Endodermal cell (in vitro differentiated cells): ENCODE measurements around the gene ARHGAP35. TPM values are rescaled to one million over a fixed set of nuclear protein-coding genes. Genes with fewer than 3 reads are reported as not detected.

Experiments used
- DNase-seq: peaks from one replicate; pipeline ENCODE4 v3.0.0-alpha.2; 2017
- H3K27ac ChIP-seq: 2 replicates; pipeline ENCODE4 v1.5.1; 2013; ENCODE audit warnings: mild to moderate bottlenecking, low read depth, low read length, moderate library complexity
- H3K27me3 ChIP-seq: 2 replicates; pipeline ENCODE4 v1.6.1; 2013; ENCODE audit warnings: mild to moderate bottlenecking, low read length, moderate library complexity; ENCODE audit not compliant: insufficient read depth, control insufficient read depth, poor library complexity, severe bottlenecking
- H3K36me3 ChIP-seq: 2 replicates; pipeline ENCODE4 v1.7.0; 2013; ENCODE audit warnings: mild to moderate bottlenecking, low read length, moderate library complexity; ENCODE audit not compliant: control insufficient read depth, insufficient read depth
- H3K4me1 ChIP-seq: one replicate; pipeline ENCODE4 v1.7.0; 2013; ENCODE audit warnings: low read length; ENCODE audit not compliant: control insufficient read depth, insufficient read depth
- H3K4me3 ChIP-seq: 2 replicates; pipeline ENCODE4 v1.5.1; 2013; ENCODE audit warnings: mild to moderate bottlenecking, low read length, moderate library complexity
- H3K9ac ChIP-seq: 2 replicates; pipeline ENCODE4 v1.6.1; 2013; ENCODE audit warnings: mild to moderate bottlenecking, low read length, moderate library complexity; ENCODE audit not compliant: poor library complexity, severe bottlenecking; ENCODE audit errors: extremely low read depth
- H3K9me3 ChIP-seq: 2 replicates; pipeline ENCODE4 v1.6.1; 2013; ENCODE audit warnings: mild to moderate bottlenecking, low read length, moderate library complexity; ENCODE audit not compliant: control insufficient read depth
- H3K27ac Mint-ChIP-seq: 2 replicates; pipeline ENCODE4 v1.8.0; 2020; ENCODE audit warnings: mixed read lengths
- H3K27me3 Mint-ChIP-seq: 2 replicates; pipeline ENCODE4 v1.8.0; 2021; ENCODE audit warnings: mild to moderate bottlenecking, mixed read lengths; ENCODE audit not compliant: insufficient read depth
- H3K36me3 Mint-ChIP-seq: 2 replicates; pipeline ENCODE4 v1.8.0; 2020; ENCODE audit warnings: low read depth, mixed read lengths
- H3K4me1 Mint-ChIP-seq: 2 replicates; pipeline ENCODE4 v1.8.0; 2020; ENCODE audit warnings: mixed read lengths
- H3K4me3 Mint-ChIP-seq: 2 replicates; pipeline ENCODE4 v1.8.0; 2020; ENCODE audit warnings: mild to moderate bottlenecking, moderate library complexity, mixed read lengths
- H3K9me3 Mint-ChIP-seq: 2 replicates; pipeline ENCODE4 v1.8.0; 2020; ENCODE audit warnings: mild to moderate bottlenecking, mixed read lengths
- WGBS, 2 experiments: methylation state at CpG; one replicate each; pipeline versions ENCODE4 v1.1.5 to v1.1.7; 2013; ENCODE audit warnings: missing lambda C conversion rate in 2 of 2, mixed read lengths in 1 of 2; ENCODE audit not compliant: insufficient coverage in 1 of 2, insufficient read length in 1 of 2; 5-methylcytosine and 5-hydroxymethylcytosine counted together
- total RNA-seq, 2 donors: library from RNA; stranded (reverse); fragmentation: NEBNext Ultra II Directional in 1 of 2; extraction: Animal tissue kit (Norgen Biotek cat#: 25700) in 1 of 2; gene quantifications; 2 replicates in 1 of 2; 3 replicates in 1 of 2; pipeline ENCODE4 v1.2.1, GENCODE V29; 2021
- TF ChIP-seq, protein P1 (sequence below): fragments of 200-600 bp; sonication (generic); conservative IDR thresholded peaks from 2 replicates; pipeline ENCODE4 v1.5.0; 2021; ENCODE audit warnings: antibody characterized with exemption, mild to moderate bottlenecking

Gene ARHGAP35
- total RNA-seq, 2 donors from 2014 or later = 41.4 to 41.6 TPM

DNA sequence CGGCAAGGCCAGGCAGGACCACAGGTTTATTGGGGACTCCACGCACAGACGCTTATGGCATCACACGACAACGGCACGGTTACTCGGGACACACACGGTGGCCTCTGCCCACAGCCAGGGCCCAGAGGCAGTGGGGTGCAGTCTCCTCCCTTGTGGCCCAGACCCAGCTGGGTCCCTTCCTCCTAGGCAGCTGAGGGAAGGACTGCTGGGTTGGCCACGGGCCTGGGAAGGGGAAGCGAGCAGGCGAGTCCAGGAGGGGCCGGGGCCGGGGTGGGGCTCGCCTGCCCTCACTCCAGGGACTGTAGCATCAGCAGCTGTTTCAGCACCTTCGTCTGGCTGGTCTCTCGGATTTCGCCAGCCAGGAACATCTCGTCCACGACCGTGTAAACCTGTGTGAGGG lies 22.6 kb upstream of the ARHGAP35 start:
- peaks cover 22% of the 10 kb centered on the region for H3K27me3 Mint-ChIP-seq
- TF ChIP-seq, protein P1, sequence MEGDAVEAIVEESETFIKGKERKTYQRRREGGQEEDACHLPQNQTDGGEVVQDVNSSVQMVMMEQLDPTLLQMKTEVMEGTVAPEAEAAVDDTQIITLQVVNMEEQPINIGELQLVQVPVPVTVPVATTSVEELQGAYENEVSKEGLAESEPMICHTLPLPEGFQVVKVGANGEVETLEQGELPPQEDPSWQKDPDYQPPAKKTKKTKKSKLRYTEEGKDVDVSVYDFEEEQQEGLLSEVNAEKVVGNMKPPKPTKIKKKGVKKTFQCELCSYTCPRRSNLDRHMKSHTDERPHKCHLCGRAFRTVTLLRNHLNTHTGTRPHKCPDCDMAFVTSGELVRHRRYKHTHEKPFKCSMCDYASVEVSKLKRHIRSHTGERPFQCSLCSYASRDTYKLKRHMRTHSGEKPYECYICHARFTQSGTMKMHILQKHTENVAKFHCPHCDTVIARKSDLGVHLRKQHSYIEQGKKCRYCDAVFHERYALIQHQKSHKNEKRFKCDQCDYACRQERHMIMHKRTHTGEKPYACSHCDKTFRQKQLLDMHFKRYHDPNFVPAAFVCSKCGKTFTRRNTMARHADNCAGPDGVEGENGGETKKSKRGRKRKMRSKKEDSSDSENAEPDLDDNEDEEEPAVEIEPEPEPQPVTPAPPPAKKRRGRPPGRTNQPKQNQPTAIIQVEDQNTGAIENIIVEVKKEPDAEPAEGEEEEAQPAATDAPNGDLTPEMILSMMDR = no peak
- 94% methylated on average over 14 to 20 of the region's 20 CpGs for WGBS, 2 experiments
- Histone ChIP-seq H3K4me3 (no peak overlapping the region), H3K36me3 (peaks cover 43% of the 10 kb centered on the region), H3K27me3 (peaks cover 11% of the 10 kb centered on the region), H3K4me1 (no peaks in the 10 kb centered on the region), H3K27ac (no peak overlapping the region), H3K9me3 (no peaks in the 10 kb centered on the region), H3K9ac (no peak overlapping the region)
- peaks cover 34% of the 10 kb centered on the region for H3K36me3 Mint-ChIP-seq
- no peaks in the 10 kb centered on the region for H3K4me1 Mint-ChIP-seq
- no peak overlapping the region for H3K27ac Mint-ChIP-seq
- no peaks in the 10 kb centered on the region for H3K9me3 Mint-ChIP-seq
- H3K4me3 Mint-ChIP-seq = no peak overlapping the region
- no peak for DNase-seq

DNA sequence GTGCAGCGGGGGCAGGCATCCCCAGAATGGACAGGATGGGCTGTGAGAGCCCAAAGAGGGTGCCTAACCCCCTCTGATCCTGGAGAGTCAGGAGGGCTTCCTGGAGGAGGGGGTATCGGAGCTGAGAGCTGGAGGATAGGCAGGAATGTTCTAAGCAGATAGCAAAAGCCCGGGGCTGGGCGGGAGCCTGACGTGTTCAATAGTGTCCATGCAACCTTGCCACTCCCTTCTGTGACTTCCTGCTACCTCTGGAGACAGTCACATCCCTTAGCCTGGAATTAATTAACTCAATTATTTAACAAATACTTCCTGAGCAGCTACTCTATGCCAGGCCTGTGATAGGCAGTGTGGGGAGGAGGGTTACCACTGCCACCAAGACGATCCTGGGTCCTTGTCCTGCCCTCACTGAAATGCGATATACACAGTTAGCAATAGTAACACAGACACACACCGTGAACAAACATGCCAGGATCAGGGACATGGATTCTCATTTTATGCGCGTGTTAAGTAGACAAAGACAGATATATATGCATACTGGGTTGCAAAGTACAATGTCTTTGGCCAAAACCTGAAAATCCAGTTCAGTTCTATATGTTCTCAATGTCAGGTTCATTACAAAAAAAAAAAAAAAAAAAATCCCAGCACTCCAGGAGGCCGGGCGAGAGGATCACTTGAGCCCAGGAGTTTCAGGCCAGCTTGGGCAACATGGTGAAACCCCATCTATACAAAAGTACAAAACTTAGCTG lies 20.9 kb upstream of the ARHGAP35 start:
- Histone ChIP-seq H3K36me3 (peaks cover 59% of the 10 kb centered on the region), H3K27me3 (peaks cover 6% of the 10 kb centered on the region), H3K9me3 (no peaks in the 10 kb centered on the region), H3K4me1 (no peaks in the 10 kb centered on the region), H3K9ac (no peak overlapping the region), H3K4me3 (no peak overlapping the region), H3K27ac (no peak overlapping the region)
- Mint-ChIP-seq H3K27ac (no peak overlapping the region), H3K4me1 (no peaks in the 10 kb centered on the region), H3K27me3 (peaks cover 8% of the 10 kb centered on the region), H3K9me3 (no peaks in the 10 kb centered on the region), H3K4me3 (no peak overlapping the region), H3K36me3 (peaks cover 44% of the 10 kb centered on the region)
- 93 to 94% methylated on average over 11 to 12 of the region's 12 CpGs for WGBS, 2 experiments
- no peak for DNase-seq
- TF ChIP-seq, protein P1 = no peak

- 42% methylated on average over 12 to 13 of the region's 13 CpGs for WGBS, 2 experiments
- H3K27me3 Mint-ChIP-seq = peaks cover 6% of the 10 kb centered on the region
- TF ChIP-seq, protein P1 = peak; percentile 91
- Histone ChIP-seq H3K9me3 (no peaks in the 10 kb centered on the region), H3K4me3 (no peak overlapping the region), H3K27ac (no peak overlapping the region), H3K36me3 (peaks cover 60% of the 10 kb centered on the region), H3K4me1 (no peaks in the 10 kb centered on the region), H3K27me3 (peaks cover under 1% of the 10 kb centered on the region), H3K9ac (no peak overlapping the region)
- peaks cover 45% of the 10 kb centered on the region for H3K36me3 Mint-ChIP-seq
- no peak overlapping the region for H3K4me3 Mint-ChIP-seq
- H3K27ac Mint-ChIP-seq = no peak overlapping the region
- no peaks in the 10 kb centered on the region for H3K9me3 Mint-ChIP-seq
- H3K4me1 Mint-ChIP-seq = no peaks in the 10 kb centered on the region
- DNase-seq = peak; percentile 87
Measured at GRCh38 chr19:46840498-46840942, 20.3 kb upstream of the ARHGAP35 start.
